Tracheal epithelial cell (primary cell): ENCODE data around the gene C2CD5. TPM values are rescaled to one million over a fixed set of nuclear protein-coding genes. Genes with fewer than 3 reads are reported as not detected.

Experiments used
- total RNA-seq: library from RNA; depleted of rRNA; stranded (reverse); fragments of >200 nt; gene quantifications from 2 replicates; pipeline ENCODE4 v1.2.1, GENCODE V29; 2014

C2CD5 gene
- 7.2 and 22.2 TPM in 2 replicates for total RNA-seq

GRCh38 chr12:22544038-22544979, at the start of gene C2CD5:
Gene C2CD5 (minus strand): TSS chr12:22544542. CDS start chr12:22544150, 392 bp downstream.

Other genes starting within 250 kb of the C2CD5 start
- gene ST8SIA1, start 209.8 kb downstream of the C2CD5 start, total RNA-seq = 0.24 and 0.85 TPM in 2 replicates
- gene ETNK1, start 80.6 kb upstream of the C2CD5 start, total RNA-seq = 12.0 and 19.8 TPM in 2 replicates